GM12875 (cell line): ENCODE results near the gene ZNF329.

Experiments used
- H3K4me3 ChIP-seq: one replicate; pipeline ENCODE4 v1.5.1; 2011; ENCODE audit warnings: low read depth, low read length, control low read depth
- TF ChIP-seq, protein P1 (sequence below): IDR thresholded peaks from 2 replicates; pipeline ENCODE4 v1.5.1; 2011; ENCODE audit warnings: low read depth, mild to moderate bottlenecking, control low read depth, inconsistent platforms, low read length, moderate library complexity, borderline replicate concordance; ENCODE audit not compliant: insufficient read depth

ZNF329 gene

DNA sequence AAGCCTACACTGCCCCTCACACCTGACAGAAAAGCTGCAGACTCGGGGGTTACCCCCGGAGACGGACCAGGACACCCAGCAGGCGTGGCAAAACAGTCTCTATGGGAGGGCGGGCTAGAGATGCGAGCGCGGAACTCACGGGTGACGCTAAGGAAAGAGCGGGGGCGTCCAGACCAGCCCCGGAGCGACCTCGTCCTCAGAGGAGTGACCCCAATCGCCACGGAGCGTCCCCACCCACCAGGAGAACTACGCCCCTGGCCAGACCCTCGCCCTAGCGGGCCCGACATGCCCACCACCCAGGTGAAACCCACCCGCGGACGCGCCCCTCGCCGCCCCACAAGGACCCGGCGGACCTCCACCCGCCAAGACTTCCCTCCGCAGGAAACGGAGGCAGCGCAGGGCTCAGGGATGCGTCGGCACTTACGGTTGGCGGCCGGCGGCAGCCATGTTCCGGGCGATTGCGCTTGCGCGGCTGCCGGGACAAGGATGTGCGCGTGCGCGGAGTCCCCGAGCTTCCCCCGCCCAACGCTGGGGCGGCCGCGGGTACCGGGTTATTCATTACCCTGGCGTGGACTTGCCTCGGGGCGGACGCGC lies at the start of gene ZNF329:
Gene ZNF329, minus strand, starts transcription at position 462 of the 594 bp plus-strand sequence. CDS start 21,286 bp downstream, outside the sequence.
- H3K4me3 ChIP-seq = peak within 1 kb of the TSS; percentile 83

DNA sequence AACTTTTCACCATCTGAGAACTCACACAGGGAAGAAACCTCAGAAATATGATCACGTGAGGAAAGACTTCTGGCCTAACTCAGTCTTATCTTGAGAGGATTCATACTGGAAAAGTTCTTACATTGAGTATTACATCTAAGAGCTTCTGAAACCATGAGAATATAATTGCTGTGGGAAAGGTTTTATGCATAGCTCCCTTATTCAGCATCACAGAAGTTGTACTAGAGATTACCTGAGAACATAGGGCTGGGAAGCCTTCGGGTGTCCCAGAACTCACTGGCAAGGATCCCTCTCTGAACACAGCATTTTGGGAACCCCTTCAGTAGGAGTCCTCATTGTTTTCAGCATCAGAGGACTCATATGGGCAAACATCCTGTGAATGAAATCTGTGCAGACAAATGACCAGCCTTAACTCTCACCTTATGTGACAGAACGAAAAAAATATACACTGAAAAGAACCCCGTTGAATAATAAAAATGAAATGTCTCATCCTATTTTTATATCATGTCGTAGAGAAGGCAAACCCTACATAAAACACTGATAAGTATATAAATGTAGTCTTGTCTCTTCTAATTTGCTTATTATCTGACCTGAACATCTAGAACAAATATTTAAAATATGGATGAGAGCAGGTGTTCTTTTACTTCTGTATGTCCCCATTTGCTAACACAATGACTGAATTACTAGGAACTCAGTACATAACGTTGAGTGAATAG lies 46.5 kb upstream of the ZNF329 start:
- TF ChIP-seq, protein P1, sequence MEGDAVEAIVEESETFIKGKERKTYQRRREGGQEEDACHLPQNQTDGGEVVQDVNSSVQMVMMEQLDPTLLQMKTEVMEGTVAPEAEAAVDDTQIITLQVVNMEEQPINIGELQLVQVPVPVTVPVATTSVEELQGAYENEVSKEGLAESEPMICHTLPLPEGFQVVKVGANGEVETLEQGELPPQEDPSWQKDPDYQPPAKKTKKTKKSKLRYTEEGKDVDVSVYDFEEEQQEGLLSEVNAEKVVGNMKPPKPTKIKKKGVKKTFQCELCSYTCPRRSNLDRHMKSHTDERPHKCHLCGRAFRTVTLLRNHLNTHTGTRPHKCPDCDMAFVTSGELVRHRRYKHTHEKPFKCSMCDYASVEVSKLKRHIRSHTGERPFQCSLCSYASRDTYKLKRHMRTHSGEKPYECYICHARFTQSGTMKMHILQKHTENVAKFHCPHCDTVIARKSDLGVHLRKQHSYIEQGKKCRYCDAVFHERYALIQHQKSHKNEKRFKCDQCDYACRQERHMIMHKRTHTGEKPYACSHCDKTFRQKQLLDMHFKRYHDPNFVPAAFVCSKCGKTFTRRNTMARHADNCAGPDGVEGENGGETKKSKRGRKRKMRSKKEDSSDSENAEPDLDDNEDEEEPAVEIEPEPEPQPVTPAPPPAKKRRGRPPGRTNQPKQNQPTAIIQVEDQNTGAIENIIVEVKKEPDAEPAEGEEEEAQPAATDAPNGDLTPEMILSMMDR = no peak
- H3K4me3 ChIP-seq = no peak overlapping the region

More for the DNA sequence above, at the start of gene ZNF329:
- TF ChIP-seq, protein P1 = no peak

DNA sequence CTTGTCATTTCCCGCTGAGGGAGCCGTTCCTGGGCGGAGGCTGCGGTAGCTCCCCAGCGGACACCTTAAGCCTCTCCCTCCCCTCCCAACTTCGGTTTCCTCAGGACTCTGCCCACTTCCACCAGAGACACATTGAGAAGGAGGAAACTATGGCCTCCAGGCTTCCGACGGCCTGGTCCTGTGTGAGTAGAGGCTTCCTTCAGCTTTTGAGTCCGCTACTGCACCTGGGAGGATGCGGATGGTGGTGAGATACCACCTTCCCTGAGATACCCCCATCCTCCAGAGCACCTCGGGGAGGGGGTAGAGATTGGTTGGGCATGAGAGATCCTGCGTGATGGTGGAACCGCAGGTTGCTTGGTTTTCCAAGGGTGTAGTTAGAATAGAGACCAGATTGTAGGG lies 33.2 kb upstream of the ZNF329 start:
- TF ChIP-seq, protein P1 = no peak

DNA sequence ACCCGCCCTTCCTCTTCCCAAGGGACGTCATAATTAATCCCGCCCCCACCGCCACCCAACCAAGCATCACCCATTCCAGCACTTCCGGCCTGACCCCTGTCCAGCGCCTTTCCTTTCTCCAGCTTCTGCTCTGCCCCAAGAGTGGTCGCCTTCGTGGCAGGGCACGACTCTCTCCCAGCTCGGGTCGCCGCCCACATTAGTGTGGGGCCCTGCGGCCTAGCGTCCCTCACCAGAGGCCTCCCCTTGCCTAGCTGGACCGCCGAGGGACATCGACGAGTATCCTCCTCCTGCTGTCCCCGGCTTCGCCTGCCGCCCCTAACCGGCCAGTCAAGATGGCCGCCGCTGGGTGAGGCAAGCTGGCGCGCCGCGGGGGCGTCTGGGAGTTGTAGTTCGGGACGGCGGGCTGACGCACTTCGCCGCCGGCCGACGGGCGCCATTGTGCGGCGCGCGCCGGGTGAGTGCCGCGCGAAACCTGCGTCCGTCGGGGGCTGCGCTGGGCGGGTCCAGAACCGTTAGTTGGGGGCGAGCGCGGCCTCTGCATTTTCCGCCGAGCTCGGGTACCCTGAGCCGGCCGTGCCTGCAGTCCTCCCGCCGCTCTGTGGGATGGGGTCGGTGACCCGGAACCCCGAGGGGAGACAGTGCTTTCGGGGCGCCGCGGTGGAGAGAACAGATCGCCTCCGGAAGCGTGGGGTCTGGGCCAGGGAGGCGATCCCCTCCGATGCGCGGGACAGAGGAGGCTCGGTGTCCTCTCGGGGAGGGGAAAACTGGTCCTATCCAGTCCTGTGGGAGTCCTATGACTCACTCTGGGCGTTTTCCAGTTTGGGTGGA lies 32.6 kb upstream of the ZNF329 start, which contains the start of gene ZNF274:
Gene ZNF274, plus strand, starts transcription at position 73 of the 828 bp plus-strand sequence. CDS start 905 bp downstream, outside the sequence.
- TF ChIP-seq, protein P1 = no peak
- H3K4me3 ChIP-seq = peak within 1 kb of the TSS; percentile 73

More for the DNA sequence above, 33.2 kb upstream of the ZNF329 start:
- H3K4me3 ChIP-seq = peak overlapping the region; percentile 73

DNA sequence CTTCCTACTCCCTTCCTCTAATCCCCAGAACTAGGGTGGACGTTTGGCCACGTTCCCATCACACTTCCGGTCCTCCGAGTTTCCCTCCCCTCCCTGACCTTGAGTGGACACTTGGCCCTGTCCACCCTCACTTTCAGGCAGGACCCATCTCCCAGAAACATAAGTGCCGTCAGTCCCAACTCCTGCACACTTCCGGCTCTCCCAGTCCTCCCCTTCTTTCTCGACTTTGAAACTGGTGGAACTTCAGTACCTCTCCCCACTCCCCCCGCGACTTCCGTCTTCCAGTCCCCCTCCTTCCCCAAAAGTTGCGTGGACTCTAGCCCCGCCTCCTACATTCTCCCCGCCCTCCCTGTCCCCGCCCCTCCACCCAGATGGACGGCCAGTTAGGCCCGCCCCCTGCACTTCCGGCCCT lies 32.0 kb upstream of the ZNF329 start:
- H3K4me3 ChIP-seq = peak overlapping the region; percentile 73
- TF ChIP-seq, protein P1 = no peak

DNA sequence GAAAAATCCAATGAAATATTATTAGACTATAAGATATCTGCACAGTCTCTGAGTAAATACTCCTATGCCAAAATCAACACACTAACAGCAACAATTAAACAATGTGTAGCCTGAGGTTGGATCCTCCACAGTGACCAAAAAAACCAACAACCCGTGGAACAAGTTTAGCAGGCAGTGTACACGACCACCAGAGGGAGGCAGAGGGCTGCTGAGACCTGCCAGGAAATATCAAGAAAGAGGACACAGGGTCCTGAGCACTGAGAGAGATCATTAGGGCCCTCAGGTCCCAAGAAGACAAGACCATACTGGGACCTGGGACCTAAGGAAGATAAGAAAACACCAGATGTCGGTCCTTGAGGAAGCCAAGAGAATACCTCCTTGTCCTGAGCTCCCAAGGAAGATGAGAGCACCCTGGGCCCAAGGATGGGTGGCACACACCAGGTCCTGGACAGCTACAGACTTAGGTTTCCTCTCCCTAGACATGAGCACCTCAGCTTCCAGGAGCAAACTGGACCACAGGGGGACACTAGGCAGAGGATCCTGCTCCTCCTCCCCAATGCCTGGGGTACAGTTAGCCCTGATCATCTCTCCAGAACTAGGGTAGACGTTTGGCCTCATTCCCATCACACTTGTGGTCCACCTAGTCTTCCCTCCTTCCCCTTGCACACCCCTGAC lies 31.4 kb upstream of the ZNF329 start:
- peak overlapping the region; percentile 42 for H3K4me3 ChIP-seq
- TF ChIP-seq, protein P1 = peak; percentile 58; the same call in 1 of the 2 replicates
